Cardiac fibroblast (primary cell): ENCODE measurements around the gene PLPPR1.

Experiments
- DNase-seq, 2 donors: peaks; one replicate each; pipeline versions ENCODE4 v3.0.0 to v3.0.0-alpha.2; 2010; ENCODE audit warnings: low read depth in 2 of 2
- H3K4me3 ChIP-seq, 2 donors: replicated peaks in 1 of 2; 1 replicate in 1 of 2; 2 replicates in 1 of 2; pipeline ENCODE4 v1.5.1; 2011; ENCODE audit warnings: low read depth in 2 of 2, low read length in 2 of 2, mild to moderate bottlenecking in 2 of 2, moderate library complexity in 1 of 2
- CTCF ChIP-seq: IDR thresholded peaks from one replicate; pipeline ENCODE4 v1.5.1; 2011; ENCODE audit warnings: low read depth, mild to moderate bottlenecking, low read length, inconsistent platforms

The PLPPR1 gene

GRCh38 chr9:101092922-101093321 is 64.4 kb downstream of the PLPPR1 start:
- no peak for DNase-seq
- no peak for TF ChIP-seq CTCF
- H3K4me3 ChIP-seq: no peak overlapping the region

GRCh38 chr9:101093620-101094019 is 65.1 kb downstream of the PLPPR1 start:
- DNase-seq: no peak
- H3K4me3 ChIP-seq: no peak overlapping the region
- TF ChIP-seq CTCF: no peak

- H3K4me3 ChIP-seq: no peak overlapping the region
- DNase-seq: no peak
- no peak for TF ChIP-seq CTCF
Observed at GRCh38 chr9:101094686-101095085, 66.2 kb downstream of the PLPPR1 start.

GRCh38 chr9:101097210-101097609 is 68.7 kb downstream of the PLPPR1 start:
- no peak overlapping the region for H3K4me3 ChIP-seq
- no peak for TF ChIP-seq CTCF
- no peak for DNase-seq

GRCh38 chr9:101098392-101098791 is 69.9 kb downstream of the PLPPR1 start:
- no peak for DNase-seq
- no peak overlapping the region for H3K4me3 ChIP-seq
- no peak for TF ChIP-seq CTCF

- no peak for TF ChIP-seq CTCF
- no peak overlapping the region for H3K4me3 ChIP-seq
- DNase-seq: no peak
Observed at GRCh38 chr9:101114317-101114716, 85.8 kb downstream of the PLPPR1 start.

GRCh38 chr9:101115102-101115501 is 86.6 kb downstream of the PLPPR1 start:
- no peak for TF ChIP-seq CTCF
- no peak for DNase-seq
- H3K4me3 ChIP-seq: no peak overlapping the region
